ENCODE results near the gene TUBD1.
"Not testable (repeated sequence)": the region's sequence is repeated elsewhere in the genome, so short reads cannot be mapped to it uniquely, and the experiment has no call there.

The TUBD1 gene

DNA sequence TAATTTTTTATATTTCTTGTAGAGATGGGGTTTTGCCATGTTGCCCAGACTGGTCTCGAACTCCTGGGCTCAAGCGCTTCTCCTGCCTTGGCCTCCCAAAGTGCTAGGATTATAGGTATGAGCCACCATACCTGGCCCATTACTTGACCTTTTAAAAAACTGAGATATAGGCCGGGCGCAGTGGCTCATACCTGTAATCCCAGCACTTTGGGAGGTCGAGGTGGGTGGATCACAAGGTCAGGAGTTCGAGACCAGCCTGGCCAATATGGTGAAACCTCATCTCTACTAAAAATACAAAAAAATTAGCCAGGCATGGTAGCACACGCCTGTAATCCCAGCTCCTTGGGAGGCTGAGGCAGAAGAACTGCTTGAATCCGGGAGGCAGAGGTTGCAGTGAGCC, 19.3 kb downstream of the TUBD1 start:
- not testable (repeated sequence) for DNase-seq

- DNase-seq: no peak
Measured at GRCh38 chr17:59872351-59872750, 20.4 kb downstream of the TUBD1 start.

GRCh38 chr17:59870482-59870881, 22.3 kb downstream of the TUBD1 start:
- no peak for DNase-seq

- no peak for DNase-seq
Measured at GRCh38 chr17:59869941-59870218, 22.9 kb downstream of the TUBD1 start.

GRCh38 chr17:59863616-59864015, 29.1 kb downstream of the TUBD1 start:
- DNase-seq: no peak

DNA sequence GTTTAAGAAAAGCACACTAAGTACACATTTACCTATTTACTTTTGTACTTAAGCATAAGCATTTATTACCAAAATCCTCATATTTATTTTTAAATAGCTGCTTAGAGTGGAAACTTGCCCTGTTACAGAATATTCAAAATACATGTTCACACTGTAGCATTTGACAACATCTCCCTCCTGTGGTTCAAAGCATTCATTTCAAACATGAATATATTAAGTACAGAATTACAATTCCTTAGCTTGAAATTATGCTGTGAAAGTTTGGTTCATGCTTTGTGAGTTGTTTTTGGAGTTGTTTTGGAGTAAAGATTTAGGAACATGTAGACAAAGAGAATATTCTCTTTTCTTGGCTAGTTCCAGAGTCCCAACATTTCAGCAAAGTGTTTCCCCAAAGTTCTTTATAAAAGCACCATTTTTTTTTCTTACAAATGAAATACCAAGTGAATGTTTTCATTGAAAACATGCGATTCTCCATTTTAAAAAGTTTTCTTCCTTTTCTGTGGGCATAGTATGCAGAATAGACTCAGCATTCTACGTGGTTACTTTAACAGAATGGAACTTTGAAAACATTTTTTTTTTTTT, 33.2 kb downstream of the TUBD1 start:
- peak; percentile 73 for DNase-seq

- DNase-seq: no peak
Measured at GRCh38 chr17:59858932-59859331, 33.8 kb downstream of the TUBD1 start.

GRCh38 chr17:59858167-59858816, 34.5 kb downstream of the TUBD1 start:
- DNase-seq: peak; percentile 43

- DNase-seq: no peak
Measured at GRCh38 chr17:59856859-59857794, 35.6 kb downstream of the TUBD1 start.

GRCh38 chr17:59853919-59854729, 38.6 kb downstream of the TUBD1 start:
- not testable (repeated sequence) for DNase-seq

DNA sequence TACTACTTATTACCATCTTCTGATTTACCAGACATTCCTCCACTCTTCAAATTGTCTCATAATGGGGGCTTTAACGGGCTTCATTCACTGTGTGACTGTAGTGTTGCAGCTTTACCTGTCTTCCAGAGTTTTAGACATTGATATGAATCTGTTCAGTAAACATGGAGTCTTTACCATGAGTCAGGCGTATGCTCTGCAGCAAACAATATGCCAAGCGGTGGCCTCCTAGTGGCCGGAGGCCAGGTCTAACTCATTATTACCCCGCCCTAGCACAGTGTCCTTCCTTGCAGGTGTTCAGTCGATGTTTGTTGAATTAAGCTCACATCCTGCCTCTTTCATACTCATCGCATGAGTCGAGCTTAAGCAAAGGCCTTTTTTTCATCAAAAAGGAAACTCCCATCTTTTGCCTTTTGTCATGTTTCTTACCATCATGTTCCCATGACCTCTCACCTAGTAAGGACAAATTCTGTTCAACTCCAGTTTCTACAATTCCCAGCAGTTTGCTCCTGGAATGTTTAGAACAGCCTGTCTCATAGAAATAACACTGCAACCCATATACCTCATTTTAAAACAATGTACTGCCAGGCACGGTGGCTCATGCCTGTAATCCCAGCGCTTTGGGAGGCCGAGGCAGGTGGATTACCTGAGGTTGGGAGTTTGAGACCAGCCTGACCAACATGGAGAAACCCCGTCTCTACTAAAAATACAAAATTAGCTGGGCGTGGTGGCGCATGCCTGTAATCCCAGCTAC, 39.4 kb downstream of the TUBD1 start:
- DNase-seq: peak; percentile 74

DNA sequence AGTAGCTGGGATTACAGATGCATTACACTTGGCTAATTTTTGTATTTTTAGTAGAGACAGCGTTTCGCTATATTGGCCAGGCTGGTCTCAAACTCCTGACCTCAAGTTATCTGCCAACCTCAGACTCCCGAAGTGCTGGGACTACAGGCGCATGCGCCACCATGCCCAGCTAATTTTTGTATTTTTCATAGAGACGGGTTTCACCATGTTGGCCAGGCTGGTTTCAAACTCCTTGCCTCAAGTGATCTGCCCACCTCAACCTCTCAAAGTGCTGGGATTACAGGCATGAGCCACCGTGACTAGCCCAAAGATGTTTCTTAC, 39.9 kb downstream of the TUBD1 start:
- not testable (repeated sequence) for DNase-seq

DNA sequence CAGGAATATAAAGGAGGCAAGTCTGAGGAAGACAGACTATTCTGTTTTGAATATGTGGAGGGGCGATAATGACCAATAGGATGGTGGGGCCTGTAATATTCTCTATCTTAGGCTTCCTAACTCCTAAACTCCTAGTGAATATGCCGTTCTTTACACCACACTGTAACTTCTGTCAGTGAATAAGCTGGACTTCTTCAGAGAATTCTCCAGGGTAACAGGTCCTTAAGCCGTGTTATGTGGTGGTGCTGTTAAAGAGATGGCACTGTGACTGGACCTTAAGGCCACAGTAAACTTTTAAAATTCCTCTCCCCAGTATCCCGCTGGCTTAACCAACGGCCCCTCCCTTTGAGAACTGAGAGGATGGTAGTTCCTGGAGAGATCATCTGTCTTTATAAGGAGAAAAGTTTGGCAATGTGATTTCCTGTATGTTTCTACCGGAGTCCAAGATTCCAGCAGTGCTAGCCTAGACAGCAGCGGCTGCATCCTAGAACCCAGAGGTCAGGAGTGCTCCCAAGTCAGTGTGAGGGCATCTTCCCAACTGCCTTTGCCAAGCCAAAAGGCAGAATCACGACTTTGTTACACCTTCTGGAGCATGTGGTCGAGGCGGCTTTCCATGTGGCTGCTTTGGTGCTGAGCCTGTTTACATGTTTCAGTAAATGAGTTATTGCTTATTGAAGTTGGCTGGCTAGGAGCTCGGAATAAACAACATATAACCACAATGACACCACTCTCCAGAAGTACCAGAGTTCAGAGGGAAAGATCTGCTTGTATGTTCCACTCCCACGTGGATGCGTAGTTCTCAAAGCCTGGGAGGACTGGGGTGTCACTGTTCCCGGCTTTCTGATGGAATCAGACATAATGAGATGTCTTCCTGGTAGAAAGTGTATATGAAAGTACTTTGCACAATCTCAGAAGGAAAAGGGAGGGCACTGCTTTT, 41.0 kb downstream of the TUBD1 start:
- peak; percentile 82 for DNase-seq

- DNase-seq: not testable (repeated sequence)
Measured at GRCh38 chr17:59850311-59850710, 42.4 kb downstream of the TUBD1 start.

DNA sequence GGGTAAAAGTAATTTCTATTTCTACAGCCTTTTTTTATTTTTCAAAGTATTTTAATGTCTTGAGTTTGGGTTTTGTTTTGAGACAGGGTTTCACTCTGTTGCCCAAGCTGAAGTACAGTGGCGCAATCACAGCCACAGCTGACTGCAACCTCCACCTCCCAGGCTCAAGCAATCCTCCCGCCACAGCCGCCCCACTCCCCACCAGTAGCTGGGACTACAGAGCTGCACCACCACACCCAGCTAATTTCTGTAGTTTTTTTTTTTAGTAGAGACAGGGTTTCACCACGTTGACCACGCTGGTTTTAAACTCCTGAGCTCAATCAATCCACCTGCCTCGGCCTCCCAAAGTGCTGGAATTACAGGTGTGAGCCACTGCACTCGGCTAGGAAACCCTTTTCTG, 44.0 kb downstream of the TUBD1 start:
- peak; percentile 78 for DNase-seq

DNA sequence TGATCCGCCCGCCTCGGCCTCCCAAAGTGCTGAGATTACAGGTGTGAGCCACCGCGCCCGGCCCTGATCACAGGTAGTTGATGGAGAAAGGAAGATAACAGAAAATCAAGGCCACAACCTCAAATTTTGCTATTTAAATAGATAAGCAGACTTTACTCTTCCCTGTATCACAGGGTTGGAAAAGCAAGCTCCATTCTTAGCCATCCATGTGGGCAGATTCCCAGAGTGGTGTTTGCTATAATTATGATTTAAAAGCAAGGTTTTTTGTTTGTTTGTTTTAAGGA, 44.4 kb downstream of the TUBD1 start:
- no peak for DNase-seq

GRCh38 chr17:59846394-59847165, 46.2 kb downstream of the TUBD1 start:
- DNase-seq: peak; percentile 86

DNA sequence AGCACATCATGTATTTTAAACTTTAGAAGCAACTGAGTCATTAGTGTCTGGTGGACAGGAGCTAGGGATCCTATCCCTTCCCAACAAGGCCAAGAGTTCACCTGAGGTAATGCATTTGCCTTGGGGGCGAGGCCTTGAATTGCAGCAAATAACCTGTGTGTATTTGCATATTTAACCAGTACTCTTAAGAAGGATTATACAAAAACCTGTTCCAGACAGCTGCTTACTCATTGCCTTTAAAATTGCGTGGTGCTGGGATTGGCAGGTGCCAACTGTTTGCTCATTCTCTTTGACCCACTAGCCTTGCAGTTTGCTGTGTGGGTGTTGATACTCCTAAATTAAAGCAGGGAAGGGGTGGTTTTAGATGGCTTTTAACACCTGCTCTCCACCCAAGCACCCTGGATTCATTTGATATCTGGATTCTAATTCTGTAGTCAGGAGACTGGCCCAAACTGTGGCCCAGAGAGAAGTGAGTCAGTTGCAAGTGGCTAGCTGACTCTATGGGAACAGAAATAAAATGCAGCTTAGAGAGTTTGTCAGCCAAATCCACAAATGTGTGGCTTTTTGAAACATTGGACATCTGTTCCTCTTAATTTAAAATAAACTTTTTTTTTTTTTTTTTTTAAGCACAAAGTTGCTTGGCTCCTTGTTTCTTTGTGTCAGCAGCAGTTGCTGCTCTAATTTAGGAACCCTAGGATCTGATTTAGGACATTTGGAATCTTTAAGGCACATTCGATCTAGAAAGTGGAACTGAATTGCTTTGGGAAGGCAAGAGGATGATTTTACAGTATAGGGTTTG, 46.9 kb downstream of the TUBD1 start:
- DNase-seq: peak; percentile 84

DNA sequence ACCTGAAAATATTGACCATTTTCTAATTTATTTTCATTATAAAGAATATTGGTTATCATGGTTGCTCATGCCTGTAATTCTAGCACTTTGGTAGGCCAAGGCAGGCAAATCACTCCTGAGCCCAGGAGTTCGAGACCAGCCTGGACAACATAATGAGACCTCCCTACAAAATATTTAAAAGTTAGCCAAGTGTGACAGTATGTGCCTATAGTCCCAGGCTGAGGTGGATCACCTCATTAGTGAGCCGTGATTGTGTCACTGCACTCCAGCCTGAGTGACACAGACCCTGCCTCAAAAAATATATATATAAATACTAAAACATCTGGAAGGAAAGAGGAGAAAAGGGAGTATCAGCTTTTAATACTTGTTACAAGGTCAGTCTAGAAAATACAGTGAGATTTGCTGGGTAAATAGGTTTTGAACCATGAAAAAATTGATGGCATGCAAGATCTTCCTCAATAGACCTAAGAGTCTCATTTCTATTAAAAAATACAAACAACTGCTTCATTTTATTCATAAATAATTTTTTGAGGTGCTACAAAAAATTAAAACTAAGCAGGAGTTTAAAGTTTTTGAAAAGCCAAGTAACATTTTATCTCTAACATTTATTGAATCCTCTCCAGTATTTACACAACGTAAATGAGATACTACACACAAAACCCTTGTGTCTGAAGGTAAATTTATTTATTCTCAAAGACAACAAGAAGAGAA, 47.7 kb downstream of the TUBD1 start:
- peak; percentile 63 for DNase-seq

Data from fibroblast of upper back skin (primary cell).